HepG2 (cell line): Measurements from ENCODE around the gene ZNF559. TPM values are rescaled to one million over a fixed set of nuclear protein-coding genes. Genes with fewer than 3 reads are reported as not detected.

Experiments used
- CBFB ChIP-seq: sonication (generic); formaldehyde crosslinking; IDR thresholded peaks from 2 replicates; pipeline ENCODE4 v1.4.0; 2020; ENCODE audit warnings: missing genetic modification reagents
- CBX5 ChIP-seq: sonication (generic); formaldehyde crosslinking; IDR thresholded peaks from 2 replicates; pipeline ENCODE4 v1.4.0; 2020; ENCODE audit warnings: missing genetic modification reagents, borderline replicate concordance
- CHCHD3 ChIP-seq: sonication (generic); formaldehyde crosslinking; IDR thresholded peaks from 2 replicates; pipeline ENCODE4 v1.8.0; 2022; ENCODE audit warnings: mild to moderate bottlenecking, missing genetic modification reagents, moderate library complexity
- FOXA3 ChIP-seq: IDR thresholded peaks from 2 replicates; pipeline ENCODE4 v1.6.1; 2016; ENCODE audit warnings: missing genetic modification reagents, missing compliant biosample characterization
- GPN1 ChIP-seq: sonication (generic); formaldehyde crosslinking; IDR thresholded peaks from 2 replicates; pipeline ENCODE4 v1.5.1; 2020; ENCODE audit warnings: missing genetic modification reagents, borderline replicate concordance
- HNF4A ChIP-seq: sonication (generic); formaldehyde crosslinking; IDR thresholded peaks from 2 replicates; pipeline ENCODE4 v1.4.0; 2020; ENCODE audit warnings: missing genetic modification reagents
- JUN ChIP-seq: sonication (generic); formaldehyde crosslinking; IDR thresholded peaks from 2 replicates; pipeline ENCODE4 v1.4.0; 2020; ENCODE audit warnings: mild to moderate bottlenecking, missing genetic modification reagents
- KLF13 ChIP-seq: sonication (generic); formaldehyde crosslinking; IDR thresholded peaks from 2 replicates; pipeline ENCODE4 v1.4.0; 2020; ENCODE audit warnings: mild to moderate bottlenecking, missing genetic modification reagents
- KLF9 ChIP-seq: IDR thresholded peaks from 2 replicates; pipeline ENCODE4 v1.6.1; 2016; ENCODE audit warnings: low read depth
- MTA3 ChIP-seq: sonication (generic); formaldehyde crosslinking; IDR thresholded peaks from 2 replicates; pipeline ENCODE4 v1.4.0; 2020; ENCODE audit warnings: missing genetic modification reagents
- RARG ChIP-seq: sonication (generic); formaldehyde crosslinking; IDR thresholded peaks from 2 replicates; pipeline ENCODE4 v1.4.0; 2020; ENCODE audit warnings: low read depth, mild to moderate bottlenecking, missing genetic modification reagents
- ZNF160 ChIP-seq: sonication (generic); formaldehyde crosslinking; IDR thresholded peaks from 2 replicates; pipeline ENCODE4 v1.8.0; 2022; ENCODE audit warnings: mild to moderate bottlenecking, inconsistent platforms, missing genetic modification reagents
- ZNF451 ChIP-seq: sonication (generic); formaldehyde crosslinking; IDR thresholded peaks from 2 replicates; pipeline ENCODE4 v1.5.0; 2020; ENCODE audit warnings: mild to moderate bottlenecking, missing genetic modification reagents
- ZNF460 ChIP-seq: sonication (generic); formaldehyde crosslinking; IDR thresholded peaks from 2 replicates; pipeline ENCODE4 v1.5.1; 2020; ENCODE audit warnings: missing genetic modification reagents, mild to moderate bottlenecking, borderline replicate concordance
- ZNF510 ChIP-seq: sonication (generic); formaldehyde crosslinking; IDR thresholded peaks from 2 replicates; pipeline ENCODE4 v1.4.0; 2020; ENCODE audit warnings: low read depth, mild to moderate bottlenecking, missing genetic modification reagents
- ZNF660 ChIP-seq: sonication (generic); formaldehyde crosslinking; IDR thresholded peaks from 2 replicates; pipeline ENCODE4 v1.5.1; 2020; ENCODE audit warnings: mild to moderate bottlenecking, low read depth, missing genetic modification reagents, borderline replicate concordance
- ZNF672 ChIP-seq: sonication (generic); formaldehyde crosslinking; IDR thresholded peaks from 2 replicates; pipeline ENCODE4 v1.8.1; 2022; ENCODE audit warnings: missing genetic modification reagents
- ZNF687 ChIP-seq: sonication (generic); formaldehyde crosslinking; IDR thresholded peaks from 2 replicates; pipeline ENCODE4 v1.5.1; 2020; ENCODE audit warnings: mild to moderate bottlenecking, missing genetic modification reagents, moderate library complexity
- polyA plus RNA-seq, 8 experiments: library from polyadenylated mRNA; depleted of rRNA in 3 of 8; stranded (reverse) in 7 of 8; unstranded in 1 of 8; fragments of >200 nt; fragmentation: Illumina TruSeq in 4 of 8; extraction: Trizol in 4 of 8; gene quantifications; 2 replicates each; pipeline versions ENCODE4 v1.2.1 to v1.2.3, GENCODE V29; 2011 to 2016; ENCODE audit warnings: low read depth in 4 of 8, missing spikeins in 1 of 8, mixed read lengths in 1 of 8; ENCODE audit not compliant: insufficient read depth in 1 of 8
- total RNA-seq, 5 experiments: library from RNA; depleted of rRNA; stranded (reverse); fragments of >200 nt; fragmentation: Illumina TruSeq; extraction: Trizol; gene quantifications; 2 replicates each; pipeline ENCODE4 v1.2.3, GENCODE V29; 2016; ENCODE audit warnings: low read depth in 1 of 5
- TF ChIP-seq, protein P1 (sequence below): sonication (generic); formaldehyde crosslinking; IDR thresholded peaks from 2 replicates; pipeline ENCODE4 v1.4.0; 2020; ENCODE audit warnings: mild to moderate bottlenecking, missing genetic modification reagents
- TF ChIP-seq, protein P2 (sequence below): sonication (generic); formaldehyde crosslinking; IDR thresholded peaks from 2 replicates; pipeline ENCODE4 v1.9.0; 2022; ENCODE audit warnings: low read depth, missing genetic modification reagents

Gene ZNF559
- total and polyA plus RNA-seq, 2 of the 13 experiments (the other 11 are each of a cell fraction or from before 2014, with no cell fraction given): 6.3 to 9.8 TPM

- TF ChIP-seq RARG: no peak
- no peak for TF ChIP-seq CBFB (CRISPR knock-in tag)
- no peak for TF ChIP-seq FOXA3 (CRISPR knock-in tag)
- no peak for TF ChIP-seq ZNF510 (CRISPR knock-in tag)
- no peak for TF ChIP-seq ZNF672 (CRISPR knock-in tag)
- TF ChIP-seq ZNF451 (CRISPR knock-in tag): no peak
- TF ChIP-seq KLF9 (CRISPR knock-in tag): no peak
- TF ChIP-seq CHCHD3 (CRISPR knock-in tag): no peak
- no peak for TF ChIP-seq CBX5 (CRISPR knock-in tag)
- TF ChIP-seq ZNF687 (CRISPR knock-in tag): peak; percentile 62
- TF ChIP-seq, protein P1, sequence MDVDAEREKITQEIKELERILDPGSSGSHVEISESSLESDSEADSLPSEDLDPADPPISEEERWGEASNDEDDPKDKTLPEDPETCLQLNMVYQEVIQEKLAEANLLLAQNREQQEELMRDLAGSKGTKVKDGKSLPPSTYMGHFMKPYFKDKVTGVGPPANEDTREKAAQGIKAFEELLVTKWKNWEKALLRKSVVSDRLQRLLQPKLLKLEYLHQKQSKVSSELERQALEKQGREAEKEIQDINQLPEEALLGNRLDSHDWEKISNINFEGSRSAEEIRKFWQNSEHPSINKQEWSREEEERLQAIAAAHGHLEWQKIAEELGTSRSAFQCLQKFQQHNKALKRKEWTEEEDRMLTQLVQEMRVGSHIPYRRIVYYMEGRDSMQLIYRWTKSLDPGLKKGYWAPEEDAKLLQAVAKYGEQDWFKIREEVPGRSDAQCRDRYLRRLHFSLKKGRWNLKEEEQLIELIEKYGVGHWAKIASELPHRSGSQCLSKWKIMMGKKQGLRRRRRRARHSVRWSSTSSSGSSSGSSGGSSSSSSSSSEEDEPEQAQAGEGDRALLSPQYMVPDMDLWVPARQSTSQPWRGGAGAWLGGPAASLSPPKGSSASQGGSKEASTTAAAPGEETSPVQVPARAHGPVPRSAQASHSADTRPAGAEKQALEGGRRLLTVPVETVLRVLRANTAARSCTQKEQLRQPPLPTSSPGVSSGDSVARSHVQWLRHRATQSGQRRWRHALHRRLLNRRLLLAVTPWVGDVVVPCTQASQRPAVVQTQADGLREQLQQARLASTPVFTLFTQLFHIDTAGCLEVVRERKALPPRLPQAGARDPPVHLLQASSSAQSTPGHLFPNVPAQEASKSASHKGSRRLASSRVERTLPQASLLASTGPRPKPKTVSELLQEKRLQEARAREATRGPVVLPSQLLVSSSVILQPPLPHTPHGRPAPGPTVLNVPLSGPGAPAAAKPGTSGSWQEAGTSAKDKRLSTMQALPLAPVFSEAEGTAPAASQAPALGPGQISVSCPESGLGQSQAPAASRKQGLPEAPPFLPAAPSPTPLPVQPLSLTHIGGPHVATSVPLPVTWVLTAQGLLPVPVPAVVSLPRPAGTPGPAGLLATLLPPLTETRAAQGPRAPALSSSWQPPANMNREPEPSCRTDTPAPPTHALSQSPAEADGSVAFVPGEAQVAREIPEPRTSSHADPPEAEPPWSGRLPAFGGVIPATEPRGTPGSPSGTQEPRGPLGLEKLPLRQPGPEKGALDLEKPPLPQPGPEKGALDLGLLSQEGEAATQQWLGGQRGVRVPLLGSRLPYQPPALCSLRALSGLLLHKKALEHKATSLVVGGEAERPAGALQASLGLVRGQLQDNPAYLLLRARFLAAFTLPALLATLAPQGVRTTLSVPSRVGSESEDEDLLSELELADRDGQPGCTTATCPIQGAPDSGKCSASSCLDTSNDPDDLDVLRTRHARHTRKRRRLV (CRISPR knock-in tag): no peak
- TF ChIP-seq JUN (CRISPR knock-in tag): no peak
- no peak for TF ChIP-seq KLF13
- no peak for TF ChIP-seq MTA3 (CRISPR knock-in tag)
- TF ChIP-seq ZNF460: no peak
- TF ChIP-seq, protein P2, sequence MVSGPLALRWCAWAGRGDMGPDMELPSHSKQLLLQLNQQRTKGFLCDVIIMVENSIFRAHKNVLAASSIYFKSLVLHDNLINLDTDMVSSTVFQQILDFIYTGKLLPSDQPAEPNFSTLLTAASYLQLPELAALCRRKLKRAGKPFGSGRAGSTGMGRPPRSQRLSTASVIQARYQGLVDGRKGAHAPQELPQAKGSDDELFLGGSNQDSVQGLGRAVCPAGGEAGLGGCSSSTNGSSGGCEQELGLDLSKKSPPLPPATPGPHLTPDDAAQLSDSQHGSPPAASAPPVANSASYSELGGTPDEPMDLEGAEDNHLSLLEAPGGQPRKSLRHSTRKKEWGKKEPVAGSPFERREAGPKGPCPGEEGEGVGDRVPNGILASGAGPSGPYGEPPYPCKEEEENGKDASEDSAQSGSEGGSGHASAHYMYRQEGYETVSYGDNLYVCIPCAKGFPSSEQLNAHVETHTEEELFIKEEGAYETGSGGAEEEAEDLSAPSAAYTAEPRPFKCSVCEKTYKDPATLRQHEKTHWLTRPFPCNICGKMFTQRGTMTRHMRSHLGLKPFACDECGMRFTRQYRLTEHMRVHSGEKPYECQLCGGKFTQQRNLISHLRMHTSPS (CRISPR knock-in tag): no peak
- no peak for TF ChIP-seq HNF4A (CRISPR knock-in tag)
- no peak for TF ChIP-seq GPN1 (CRISPR knock-in tag)
- TF ChIP-seq ZNF160 (CRISPR knock-in tag): no peak
- TF ChIP-seq ZNF660 (CRISPR knock-in tag): no peak
Observed at GRCh38 chr19:9323919-9324583, at the start of gene ZNF559 (continued).
